ENCODE data around the gene FLT3.
A peak's percentile ranks its signal among the peaks of the same experiment; 100 is the strongest.

Gene FLT3

DNA sequence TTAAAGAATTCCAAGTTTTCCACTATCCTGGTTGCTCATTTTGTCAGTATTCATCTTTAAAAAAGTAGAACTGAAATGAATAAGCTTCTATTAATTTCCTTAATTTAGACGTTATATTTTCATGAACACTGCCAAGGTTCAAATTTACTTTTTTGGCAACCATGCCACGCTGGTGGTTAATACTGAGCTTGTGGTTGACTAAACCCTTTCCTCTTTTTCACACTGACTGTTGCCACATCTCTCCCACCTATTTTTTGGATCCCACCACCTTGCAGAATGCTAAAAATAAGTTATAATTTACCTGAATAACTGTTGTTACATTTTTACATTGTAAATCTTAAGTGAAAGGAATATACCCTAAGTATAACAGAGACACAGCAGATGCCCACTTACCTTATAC is 45.0 kb downstream of the FLT3 start:
- H3K4me3 ChIP-seq (ENCODE audit: low read depth, low read length): no peak overlapping the region
- no peak for TF ChIP-seq CTCF (IDR thresholded peaks at IDR 0.05; ENCODE audit: low read depth, low read length, missing control alignments)
- no peak for DNase-seq (ENCODE audit: low read depth)

GRCh38 chr13:28052945-28053344 is 47.4 kb downstream of the FLT3 start:
- no peak for DNase-seq (ENCODE audit: low read depth)
- no peak for TF ChIP-seq CTCF (IDR thresholded peaks at IDR 0.05; ENCODE audit: low read depth, low read length, missing control alignments)

DNA sequence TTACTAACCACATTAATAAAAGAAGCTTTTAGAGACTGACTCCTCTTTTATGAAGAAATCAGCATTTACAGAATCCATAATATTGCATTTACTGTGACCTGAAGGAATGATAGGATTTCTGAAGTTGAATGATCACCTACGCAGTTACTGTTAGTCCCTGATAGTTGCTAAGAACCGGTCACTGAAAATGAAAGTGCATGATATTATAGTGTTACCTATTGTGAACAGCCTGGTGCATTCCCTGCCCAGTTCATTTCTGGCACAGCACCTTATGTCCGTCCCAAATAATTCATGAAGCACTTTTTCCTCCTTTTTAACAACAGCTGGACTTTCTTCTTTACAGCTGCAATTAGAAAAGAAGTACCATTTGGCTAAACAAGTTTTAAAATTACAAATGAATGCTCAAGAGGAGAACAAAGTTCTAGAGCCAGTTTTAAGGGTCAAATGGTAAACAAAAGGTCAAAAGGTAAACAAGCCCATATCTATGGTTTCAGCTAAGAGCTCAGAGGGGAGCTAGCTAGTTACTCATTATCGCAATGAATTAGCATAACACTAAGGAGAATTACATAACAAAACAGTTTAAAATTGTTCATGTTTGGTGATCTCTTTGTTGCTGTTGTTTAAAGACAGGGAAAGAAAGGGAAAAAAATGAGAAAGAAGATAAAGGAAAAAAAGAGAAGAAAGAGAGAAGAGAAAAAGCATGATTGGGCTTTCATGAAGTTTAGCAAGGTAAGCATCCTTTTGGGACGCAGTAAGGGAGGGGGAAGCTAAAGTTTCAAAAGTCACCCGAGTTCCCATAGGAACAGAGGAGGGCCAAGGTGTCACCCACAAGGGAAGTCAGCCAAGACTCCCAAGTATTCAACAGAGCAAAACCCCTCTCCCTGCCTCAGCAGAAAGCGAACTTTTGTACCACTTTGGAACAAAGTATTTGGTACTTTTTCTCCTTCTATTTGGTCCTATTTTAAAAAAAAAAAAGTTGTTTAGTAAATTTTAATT is 50.2 kb downstream of the FLT3 start:
- no peak for DNase-seq (ENCODE audit: low read depth)
- TF ChIP-seq CTCF (IDR thresholded peaks at IDR 0.05; ENCODE audit: low read depth, low read length, missing control alignments): no peak
- H3K4me3 ChIP-seq (ENCODE audit: low read depth, low read length): no peak overlapping the region; the same call in 1 of the 2 replicates

More at GRCh38 chr13:28052945-28053344, 47.4 kb downstream of the FLT3 start:
- no peak overlapping the region for H3K4me3 ChIP-seq (ENCODE audit: low read depth, low read length)

DNA sequence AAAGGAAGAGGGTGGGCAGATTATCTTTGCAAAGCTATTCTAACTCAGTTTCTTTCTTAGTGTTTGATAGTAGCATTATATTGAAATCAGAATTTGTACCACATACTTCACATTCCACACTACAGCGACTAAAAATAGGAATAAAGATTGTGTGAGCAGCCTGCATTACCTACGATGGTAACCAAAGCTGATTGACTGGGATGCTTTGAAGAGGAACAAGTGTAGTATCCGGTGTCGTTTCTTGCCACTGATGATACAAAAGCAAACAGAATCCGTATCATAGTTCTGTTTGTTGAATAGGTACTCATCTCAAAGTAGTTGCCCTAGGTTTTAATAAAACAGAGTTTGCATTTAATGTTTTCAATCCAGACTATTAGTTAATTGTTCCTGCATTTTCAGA is 51.2 kb downstream of the FLT3 start:
- H3K4me3 ChIP-seq (ENCODE audit: low read depth, low read length): peak overlapping the region; percentile 9; the same call in 1 of the 2 replicates
- no peak for TF ChIP-seq CTCF (IDR thresholded peaks at IDR 0.05; ENCODE audit: low read depth, low read length, missing control alignments)
- DNase-seq (ENCODE audit: low read depth): no peak

DNA sequence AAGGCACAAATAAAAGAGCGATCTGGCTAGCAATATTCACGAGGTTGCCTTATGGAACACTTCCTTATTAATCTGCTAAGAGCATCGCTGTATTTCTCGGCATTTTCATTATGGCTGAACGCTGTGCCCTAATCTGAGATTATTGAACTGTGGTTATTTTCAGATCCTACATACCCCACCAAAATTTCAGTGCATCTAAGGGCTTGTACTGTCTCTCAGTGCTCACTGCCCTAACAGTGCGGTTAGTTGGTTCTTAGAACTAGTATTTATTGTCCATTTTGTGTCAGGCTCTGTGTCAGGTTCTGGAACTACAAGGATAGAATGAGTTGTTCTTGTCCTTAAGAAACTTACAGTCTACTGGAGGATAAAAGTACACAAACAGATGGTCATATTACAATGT is 51.6 kb downstream of the FLT3 start:
- peak overlapping the region; percentile 1 for H3K4me3 ChIP-seq (ENCODE audit: low read depth, low read length)
- TF ChIP-seq CTCF (IDR thresholded peaks at IDR 0.05; ENCODE audit: low read depth, low read length, missing control alignments): no peak
- no peak for DNase-seq (ENCODE audit: low read depth)

DNA sequence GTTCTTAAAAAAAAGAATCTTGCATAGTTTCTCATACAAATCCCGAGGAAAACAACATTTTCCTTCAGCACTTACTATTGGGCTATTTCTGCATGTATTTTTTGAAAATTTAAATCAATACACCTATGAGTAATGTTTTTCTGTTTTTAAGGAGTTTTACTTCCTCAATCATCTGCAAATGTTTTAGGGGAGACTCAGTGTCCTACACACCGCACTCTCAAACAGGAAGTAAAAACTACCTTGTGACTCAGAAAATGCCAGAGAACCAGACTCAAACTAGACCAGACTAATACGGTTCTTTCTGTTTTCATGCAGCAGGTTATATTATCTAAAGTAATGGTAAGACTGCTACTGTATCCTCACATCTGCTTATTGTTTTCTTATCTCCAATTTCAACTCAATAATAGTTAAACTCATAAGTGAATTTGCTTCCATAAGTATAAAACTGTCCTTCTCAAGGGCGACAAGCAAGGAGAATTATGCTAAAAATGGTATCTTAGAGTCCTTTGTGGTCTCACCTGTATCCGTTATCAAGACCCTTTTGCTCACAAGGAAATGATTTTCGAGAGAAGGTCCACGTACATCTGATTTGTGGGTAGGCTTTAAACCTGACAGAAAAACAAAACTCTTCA is 52.5 kb downstream of the FLT3 start:
- no peak for TF ChIP-seq CTCF (IDR thresholded peaks at IDR 0.05; ENCODE audit: low read depth, low read length, missing control alignments)
- DNase-seq (ENCODE audit: low read depth): peak; percentile 94
- no peak overlapping the region; the same call in 1 of the 2 replicates for H3K4me3 ChIP-seq (ENCODE audit: low read depth, low read length)
